Right hindlimb (tissue), 1 donor: ENCODE data around the gene BLOC1S3.
"Not testable (repeated sequence)": the region's sequence is repeated elsewhere in the genome, so short reads cannot be mapped to it uniquely, and the experiment has no call there.

ENCODE experiments used
- DNase-seq: peaks from one replicate; pipeline ENCODE4 v3.0.0-alpha.2; 2018

BLOC1S3 gene

GRCh38 chr19:45186509-45187334 lies 8.1 kb downstream of the BLOC1S3 start:
- no peak for DNase-seq

- DNase-seq, result no peak
These were observed 9.0 kb downstream of the BLOC1S3 start for GRCh38 chr19:45187421-45188100.

GRCh38 chr19:45189971-45190370 lies 11.4 kb downstream of the BLOC1S3 start:
- DNase-seq, result no peak

- DNase-seq, result no peak
These were observed 12.8 kb downstream of the BLOC1S3 start for GRCh38 chr19:45191375-45191774.

DNA sequence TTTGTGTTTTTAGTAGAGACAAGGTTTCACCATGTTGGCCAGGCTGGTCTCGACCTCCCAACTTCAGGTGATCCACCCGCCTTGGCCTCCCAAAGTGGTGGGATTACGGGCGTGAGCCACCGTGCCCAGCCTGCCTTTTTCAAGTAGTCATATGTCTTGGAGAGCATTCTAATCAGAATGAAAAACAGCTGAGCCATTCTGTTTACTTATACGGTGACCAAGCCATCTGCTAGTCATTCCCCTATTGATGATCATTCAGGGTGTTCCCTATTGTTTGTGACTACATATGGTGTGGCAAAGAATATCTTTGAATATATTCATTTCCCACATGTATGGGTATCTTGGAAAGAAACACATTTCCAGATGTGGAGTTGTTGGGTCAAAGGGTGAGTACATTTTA lies 17.2 kb downstream of the BLOC1S3 start:
- no peak for DNase-seq

DNA sequence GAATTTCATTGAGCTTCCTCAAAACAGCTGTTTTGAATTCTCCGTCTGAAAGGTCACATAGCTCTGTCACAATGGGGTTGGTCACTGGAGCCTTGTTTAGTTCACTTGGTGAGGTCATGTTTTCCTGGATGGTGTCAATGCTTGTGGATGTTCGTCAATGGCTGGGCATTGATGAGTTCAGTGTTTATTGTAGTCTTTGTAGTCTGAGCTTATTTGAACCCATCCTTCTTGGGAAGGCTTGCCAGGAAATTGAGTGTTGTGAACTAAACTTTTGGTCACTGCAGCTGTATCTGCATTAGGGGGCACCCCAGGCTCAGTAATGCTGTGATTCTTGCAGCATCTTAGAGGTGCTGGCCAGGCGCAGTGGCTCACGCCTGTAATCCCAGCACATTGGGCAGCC lies 22.0 kb downstream of the BLOC1S3 start:
- peak; percentile 63 for DNase-seq

DNA sequence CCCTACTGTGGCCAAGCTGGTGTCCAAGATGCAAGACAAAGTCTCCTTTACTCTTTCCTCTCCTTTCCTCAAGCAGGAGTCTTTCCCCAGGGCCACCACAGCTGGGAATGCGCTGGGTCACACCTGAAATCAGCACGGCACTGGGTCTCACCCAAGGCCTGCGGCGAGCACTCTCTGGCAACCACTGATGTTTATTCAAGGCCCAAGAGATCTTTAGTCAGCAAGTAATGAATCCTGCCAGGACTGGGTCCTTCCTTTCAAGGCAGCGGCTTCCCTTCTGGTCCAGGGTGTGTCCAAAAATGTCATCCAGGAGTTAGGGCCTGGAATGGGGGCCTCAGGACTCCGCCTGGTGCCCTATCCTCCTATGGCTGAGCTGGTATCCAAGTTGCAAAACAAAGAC lies 24.1 kb downstream of the BLOC1S3 start:
- no peak for DNase-seq

- DNase-seq, result no peak
These were observed 27.2 kb downstream of the BLOC1S3 start for GRCh38 chr19:45205810-45206209.

GRCh38 chr19:45206328-45206727 lies 27.7 kb downstream of the BLOC1S3 start:
- DNase-seq, result no peak

DNA sequence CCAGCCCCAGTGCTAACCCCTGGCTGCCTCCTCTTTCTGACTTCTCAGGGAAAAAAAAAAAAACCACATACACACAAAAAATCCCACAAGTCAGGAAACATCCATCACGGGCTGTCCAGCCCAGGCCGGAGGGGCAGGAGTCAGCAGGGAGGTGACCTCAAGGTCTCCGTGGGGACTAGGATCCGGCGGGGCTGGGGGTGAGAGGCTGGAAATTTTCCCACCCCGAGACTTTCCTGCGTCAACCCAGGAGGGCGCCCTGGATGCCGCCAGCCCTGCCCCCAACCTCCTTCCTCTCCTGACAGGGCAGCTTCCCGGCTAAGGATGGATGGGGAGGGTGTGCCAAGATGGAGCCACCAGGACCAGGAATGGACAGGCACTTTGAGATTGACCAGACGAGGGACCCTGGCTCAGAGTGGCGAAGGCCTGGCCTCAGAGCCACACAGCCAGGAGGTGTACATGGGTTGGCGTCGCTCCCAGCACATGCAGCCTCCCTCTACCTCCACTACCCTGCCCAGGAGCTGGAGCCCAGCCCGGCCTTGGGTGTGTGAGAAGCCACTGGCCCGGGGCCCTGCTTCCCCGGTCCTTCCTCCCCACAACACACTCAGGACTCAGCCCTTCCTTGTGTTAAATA lies 33.3 kb downstream of the BLOC1S3 start:
- peak; percentile 65 for DNase-seq

- DNase-seq, result no peak
These were observed 34.4 kb downstream of the BLOC1S3 start for GRCh38 chr19:45213031-45213430.

- DNase-seq, result no peak
These were observed 37.0 kb downstream of the BLOC1S3 start for GRCh38 chr19:45215391-45216191.

DNA sequence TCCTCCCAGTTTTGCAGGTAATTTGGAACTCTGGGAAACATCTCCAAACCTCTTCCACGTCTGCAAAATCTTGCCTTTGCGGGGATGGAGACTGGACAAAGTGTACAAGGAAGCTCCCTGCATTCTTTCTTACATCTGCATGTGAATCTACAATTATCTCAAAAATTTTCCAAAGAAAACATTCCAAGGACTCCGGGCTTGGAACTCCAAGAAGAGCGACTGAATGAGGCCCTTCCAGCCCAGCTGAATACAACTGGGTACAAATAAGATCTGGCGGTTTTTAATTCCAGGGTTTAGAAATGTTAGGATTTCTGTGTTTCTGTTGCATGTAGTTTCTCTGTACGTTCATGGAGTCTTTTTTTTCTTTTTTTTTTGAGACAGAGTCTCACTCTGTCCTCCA lies 38.1 kb downstream of the BLOC1S3 start:
- no peak for DNase-seq

DNA sequence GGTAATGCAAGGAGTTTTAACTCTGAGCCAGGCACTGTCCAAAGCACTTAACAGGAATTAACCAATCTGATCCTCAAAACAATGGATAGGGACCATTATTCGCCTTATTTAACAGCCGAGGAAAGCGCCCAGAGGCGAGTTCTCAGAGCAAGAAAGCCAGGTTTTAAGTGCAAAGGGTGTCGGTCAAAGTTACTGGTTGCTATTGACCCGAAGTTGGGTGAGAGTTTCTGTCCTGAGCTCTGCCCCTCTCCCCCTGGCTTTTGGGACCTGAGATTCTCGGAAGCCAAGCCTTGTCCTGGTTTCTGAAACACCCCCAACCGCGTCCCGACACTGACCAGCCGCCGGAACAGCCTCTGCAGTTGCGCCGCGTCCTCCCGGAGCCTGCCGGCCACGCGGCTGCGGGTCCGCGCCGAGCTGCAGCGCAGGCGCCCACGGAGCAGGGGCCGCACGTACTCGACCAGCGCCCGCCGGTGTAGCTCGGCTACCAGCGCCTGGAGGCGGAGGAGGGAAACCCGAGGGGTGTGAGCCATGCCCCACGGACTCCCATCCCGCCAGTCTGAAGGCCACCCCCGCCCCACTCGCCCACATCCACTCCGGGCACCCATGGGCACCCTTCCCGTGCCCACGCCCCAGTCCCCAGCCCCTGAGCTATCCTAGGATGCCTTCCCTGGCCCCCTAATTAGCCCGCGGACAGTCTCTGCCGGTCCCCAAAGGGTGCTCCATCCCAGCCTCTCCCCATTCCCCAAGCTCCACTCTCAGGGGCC lies 38.8 kb downstream of the BLOC1S3 start:
- DNase-seq, result no peak

DNA sequence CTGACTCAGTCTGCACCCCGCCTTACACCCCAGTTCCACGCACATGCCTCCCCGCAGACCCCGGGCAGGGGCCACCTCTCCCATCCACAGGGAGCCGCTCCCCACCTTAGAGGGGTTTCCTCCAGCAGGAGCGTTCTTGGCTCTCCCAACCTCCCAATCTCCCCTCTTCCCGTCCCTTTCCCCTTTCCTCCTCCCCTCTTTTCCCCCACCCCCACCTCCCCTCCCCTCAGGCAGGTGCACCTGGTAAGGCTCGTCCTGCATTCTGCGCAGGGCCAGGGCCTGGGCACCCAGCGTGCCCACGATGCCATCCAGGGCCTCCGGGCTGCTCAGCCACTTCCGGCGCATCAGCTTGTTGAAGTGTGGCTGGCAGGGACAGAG lies 39.4 kb downstream of the BLOC1S3 start:
- DNase-seq, result no peak

- DNase-seq, result no peak
These were observed 39.8 kb downstream of the BLOC1S3 start for GRCh38 chr19:45218426-45218825.

GRCh38 chr19:45218911-45219743 lies 40.5 kb downstream of the BLOC1S3 start:
- DNase-seq, result no peak

DNA sequence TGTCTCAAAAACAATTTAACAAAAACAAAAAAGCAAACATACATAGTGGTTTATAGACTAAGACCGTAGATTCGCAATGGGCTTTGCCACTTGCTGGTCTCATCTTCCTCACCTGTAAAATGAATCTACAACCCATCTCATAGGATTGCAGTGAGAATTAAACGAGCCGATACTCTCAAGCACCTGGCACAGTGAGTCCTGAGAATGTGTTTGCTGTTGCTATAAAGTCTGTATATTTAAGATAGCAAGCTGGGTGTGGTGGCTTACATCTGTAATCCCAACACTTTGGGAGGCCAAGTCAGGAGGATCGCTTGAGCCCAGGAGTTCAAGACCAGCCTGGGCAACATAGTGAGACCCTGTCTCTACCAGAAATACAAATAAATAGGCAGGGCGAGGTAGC lies 44.1 kb downstream of the BLOC1S3 start:
- no peak for DNase-seq

DNA sequence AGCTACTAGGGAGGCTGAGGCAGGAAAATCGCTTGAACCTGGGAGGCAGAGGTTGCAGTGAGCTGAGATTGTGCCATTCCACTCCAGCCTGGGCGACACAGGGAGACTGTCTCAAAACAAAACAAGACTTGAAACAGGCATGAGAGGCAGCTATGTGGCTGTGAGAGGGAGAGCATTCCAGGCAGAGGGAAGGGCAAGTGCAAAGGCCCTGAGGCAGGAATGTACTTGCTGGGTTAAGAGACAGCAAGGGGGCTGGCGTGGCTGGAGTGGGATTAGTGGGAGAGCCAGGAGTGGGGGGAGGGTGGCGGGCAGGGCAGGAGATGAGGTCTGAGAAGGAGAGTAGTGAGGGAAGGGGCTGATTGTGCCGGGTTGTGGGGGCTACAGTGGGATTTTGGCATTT lies 45.3 kb downstream of the BLOC1S3 start:
- no peak for DNase-seq

DNA sequence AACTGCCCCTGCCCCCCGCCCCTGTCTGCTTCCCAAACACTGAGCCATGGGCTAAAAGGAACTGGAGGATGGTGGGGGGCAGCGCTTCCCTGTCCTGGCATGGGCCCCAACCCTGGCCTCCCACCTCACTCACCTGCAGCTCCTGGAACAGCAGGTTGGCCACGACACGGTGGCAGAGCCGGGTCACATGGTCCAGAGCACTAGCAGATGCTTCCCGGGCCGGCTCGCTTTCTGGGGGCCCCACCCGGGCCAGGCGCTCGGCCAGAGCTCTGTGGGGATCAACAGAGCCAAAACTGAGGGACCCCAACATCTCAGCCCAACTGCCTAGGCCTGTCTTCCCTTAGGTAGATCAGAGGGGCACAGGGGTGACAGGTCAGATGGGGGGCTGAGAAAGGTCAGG lies 46.1 kb downstream of the BLOC1S3 start:
- DNase-seq, result no peak

GRCh38 chr19:45229056-45229455 lies 50.5 kb downstream of the BLOC1S3 start:
- not testable (repeated sequence) for DNase-seq
